Measurements from ENCODE around the gene CEBPZOS. TPM values are rescaled to one million over a fixed set of nuclear protein-coding genes. Genes with fewer than 3 reads are reported as not detected.
A peak's percentile ranks its signal among the peaks of the same experiment; 100 is the strongest.

CEBPZOS gene
- total RNA-seq, 4 donors from 2014 or later: 16.3 to 33.6 (median 20.1) TPM

DNA sequence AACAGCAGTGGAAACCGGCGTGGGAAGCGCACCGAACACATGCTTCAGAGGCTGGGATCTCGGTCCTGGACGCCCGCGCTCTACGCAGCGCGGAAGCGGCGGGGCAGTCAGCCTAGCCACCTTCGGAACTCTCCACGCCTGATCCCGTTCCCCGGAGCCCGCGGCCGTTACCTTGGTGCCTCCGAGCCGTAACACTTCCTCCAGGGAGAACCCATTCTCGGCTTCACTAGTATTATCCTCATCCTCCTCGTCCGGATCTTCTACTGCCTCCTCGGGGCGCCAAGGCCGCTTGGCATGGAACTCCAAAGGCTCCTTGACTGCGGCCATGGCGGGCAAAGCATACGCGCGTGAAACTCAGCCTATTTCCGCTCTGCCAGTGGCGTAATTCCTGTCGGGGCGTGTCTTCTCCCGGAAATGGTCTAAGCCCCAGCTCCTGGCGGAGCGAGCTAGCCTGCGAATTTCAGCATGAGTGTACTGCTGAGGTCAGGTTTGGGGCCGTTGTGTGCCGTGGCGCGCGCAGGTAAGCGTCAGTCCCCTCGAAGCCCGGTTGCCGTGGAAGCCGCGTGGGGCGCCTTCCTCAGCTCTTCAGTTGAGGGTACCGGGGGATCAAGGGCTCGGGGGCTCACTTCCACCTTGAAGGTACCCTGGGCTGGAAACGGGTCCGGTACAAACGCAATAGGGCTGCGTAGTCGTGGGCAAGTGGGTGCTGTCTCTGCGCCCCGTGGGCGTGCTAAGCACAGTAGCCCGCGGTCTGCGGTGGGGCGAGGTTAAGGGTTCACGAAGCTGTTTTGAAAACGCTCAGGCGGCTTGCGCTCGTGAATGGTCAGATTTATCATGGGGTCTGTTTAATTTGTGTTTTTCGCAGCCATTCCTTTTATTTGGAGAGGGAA is 35.2 kb downstream of the CEBPZOS start, which contains the start of the genes CEBPZ and NDUFAF7:
CEBPZ (minus strand) TSS at position 356 of the 890 bp plus-strand sequence; CDS start at position 327, 29 bp downstream.
NDUFAF7 (plus strand) TSS at position 418 of the 890 bp plus-strand sequence; CDS start at position 466, 48 bp downstream.
- Histone ChIP-seq H3K27ac (peak within 1 kb of the TSS; percentile 93), H3K36me3 (peaks cover 14% of the 10 kb centered on the region), H3K27me3 (no peaks in the 10 kb centered on the region), H3K9me3 (no peaks in the 10 kb centered on the region), H3K4me1 (peaks cover 36% of the 10 kb centered on the region), H3K4me3 (peak within 1 kb of the TSS; percentile 81)
- peak; percentile 95 to 96 for DNase-seq (ENCODE audit: low spot score in 2 of 2)
- under 1% methylated on average over 73 of the region's 73 CpGs for WGBS
- TF ChIP-seq POLR2A (IDR thresholded peaks at IDR 0.05) (peak in 1 of 2 donors; percentile 78), EP300 (IDR thresholded peaks at IDR 0.05) (no peak), POLR2AphosphoS5 (IDR thresholded peaks at IDR 0.05) (peak; percentile 88 to 92 (median 89))
- TF ChIP-seq, protein P1, sequence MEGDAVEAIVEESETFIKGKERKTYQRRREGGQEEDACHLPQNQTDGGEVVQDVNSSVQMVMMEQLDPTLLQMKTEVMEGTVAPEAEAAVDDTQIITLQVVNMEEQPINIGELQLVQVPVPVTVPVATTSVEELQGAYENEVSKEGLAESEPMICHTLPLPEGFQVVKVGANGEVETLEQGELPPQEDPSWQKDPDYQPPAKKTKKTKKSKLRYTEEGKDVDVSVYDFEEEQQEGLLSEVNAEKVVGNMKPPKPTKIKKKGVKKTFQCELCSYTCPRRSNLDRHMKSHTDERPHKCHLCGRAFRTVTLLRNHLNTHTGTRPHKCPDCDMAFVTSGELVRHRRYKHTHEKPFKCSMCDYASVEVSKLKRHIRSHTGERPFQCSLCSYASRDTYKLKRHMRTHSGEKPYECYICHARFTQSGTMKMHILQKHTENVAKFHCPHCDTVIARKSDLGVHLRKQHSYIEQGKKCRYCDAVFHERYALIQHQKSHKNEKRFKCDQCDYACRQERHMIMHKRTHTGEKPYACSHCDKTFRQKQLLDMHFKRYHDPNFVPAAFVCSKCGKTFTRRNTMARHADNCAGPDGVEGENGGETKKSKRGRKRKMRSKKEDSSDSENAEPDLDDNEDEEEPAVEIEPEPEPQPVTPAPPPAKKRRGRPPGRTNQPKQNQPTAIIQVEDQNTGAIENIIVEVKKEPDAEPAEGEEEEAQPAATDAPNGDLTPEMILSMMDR (IDR thresholded peaks at IDR 0.05): no peak

DNA sequence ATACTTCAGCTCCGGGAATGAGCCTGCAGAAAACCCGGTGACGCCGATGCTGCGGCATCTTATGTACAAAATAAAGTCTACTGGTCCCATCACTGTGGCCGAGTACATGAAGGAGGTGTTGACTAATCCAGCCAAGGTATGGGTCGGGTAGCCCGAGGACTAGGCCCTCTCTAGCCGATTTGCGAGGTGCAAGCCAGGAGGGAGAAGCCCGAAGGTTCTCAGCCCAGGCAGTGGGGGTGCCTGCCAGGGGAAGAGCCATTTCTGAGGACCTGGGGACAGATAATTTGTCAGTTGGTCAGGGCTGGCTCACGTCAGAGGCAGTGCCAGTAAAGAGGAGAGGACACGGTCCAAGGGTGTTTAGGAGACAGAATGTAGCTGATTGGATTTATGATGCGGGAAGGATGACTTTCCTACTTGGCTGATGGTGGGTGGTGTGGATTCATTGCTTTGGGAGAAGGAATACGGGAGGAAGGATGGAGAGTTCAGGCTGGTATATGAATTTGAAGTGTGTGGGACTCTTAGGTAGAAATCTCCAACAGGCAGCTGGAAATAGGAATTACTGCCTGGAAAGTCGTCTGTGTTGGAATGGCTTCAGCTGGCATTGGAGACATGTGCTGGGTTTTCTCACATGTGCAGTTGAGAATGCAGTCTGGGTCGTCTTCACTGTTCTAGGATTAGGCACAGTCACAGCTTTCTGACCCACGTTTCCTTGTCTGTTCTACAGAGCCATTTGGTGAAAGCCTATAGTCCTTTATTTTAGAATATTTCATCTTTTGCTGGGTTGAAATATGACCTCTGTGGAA is 36.0 kb downstream of the CEBPZOS start:
- Histone ChIP-seq H3K27ac (peak overlapping the region; percentile 93), H3K9me3 (no peaks in the 10 kb centered on the region), H3K36me3 (peaks cover 20% of the 10 kb centered on the region), H3K4me3 (peak overlapping the region; percentile 81), H3K27me3 (no peaks in the 10 kb centered on the region), H3K4me1 (peaks cover 34% of the 10 kb centered on the region)
- 11% methylated on average over 17 of the region's 18 CpGs for WGBS
- TF ChIP-seq EP300 (IDR thresholded peaks at IDR 0.05): no peak
- no peak for TF ChIP-seq POLR2AphosphoS5 (IDR thresholded peaks at IDR 0.05)
- TF ChIP-seq, protein P1 (IDR thresholded peaks at IDR 0.05): no peak
- no peak for TF ChIP-seq POLR2A (IDR thresholded peaks at IDR 0.05)
- peak in 1 of 2 donors; percentile 58 for DNase-seq (ENCODE audit: low spot score in 2 of 2)

DNA sequence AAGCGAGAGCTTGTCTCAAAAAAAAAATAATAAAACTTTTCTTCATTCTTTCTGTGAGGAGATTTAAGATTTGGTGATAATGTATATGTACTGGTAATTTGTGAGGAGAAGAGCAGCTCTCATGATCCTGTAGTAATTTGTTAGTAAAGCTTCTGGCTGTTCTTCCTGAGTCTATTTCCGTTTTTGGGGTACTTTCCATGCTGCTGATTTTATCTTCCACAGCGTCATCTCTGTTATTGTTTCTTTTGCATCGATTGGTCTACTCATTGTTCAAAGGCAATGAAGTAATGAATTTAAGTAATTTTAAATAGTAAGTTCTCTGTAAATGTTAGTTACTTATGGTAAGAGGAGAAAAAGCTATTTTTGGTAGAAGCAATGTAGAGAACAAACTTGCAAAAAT is 47.1 kb downstream of the CEBPZOS start:
- H3K27me3 ChIP-seq: no peaks in the 10 kb centered on the region
- H3K4me3 ChIP-seq: no peak overlapping the region
- H3K36me3 ChIP-seq: peaks cover 76% of the 10 kb centered on the region
- DNase-seq (ENCODE audit: low spot score in 2 of 2): no peak
- no peaks in the 10 kb centered on the region for H3K4me1 ChIP-seq
- TF ChIP-seq POLR2A (IDR thresholded peaks at IDR 0.05): no peak
- TF ChIP-seq, protein P1 (IDR thresholded peaks at IDR 0.05): no peak
- no peak for TF ChIP-seq POLR2AphosphoS5 (IDR thresholded peaks at IDR 0.05)
- TF ChIP-seq EP300 (IDR thresholded peaks at IDR 0.05): no peak
- no peaks in the 10 kb centered on the region for H3K9me3 ChIP-seq
- no peak overlapping the region for H3K27ac ChIP-seq
- WGBS: 83% methylated on average over 4 of the region's 4 CpGs

DNA sequence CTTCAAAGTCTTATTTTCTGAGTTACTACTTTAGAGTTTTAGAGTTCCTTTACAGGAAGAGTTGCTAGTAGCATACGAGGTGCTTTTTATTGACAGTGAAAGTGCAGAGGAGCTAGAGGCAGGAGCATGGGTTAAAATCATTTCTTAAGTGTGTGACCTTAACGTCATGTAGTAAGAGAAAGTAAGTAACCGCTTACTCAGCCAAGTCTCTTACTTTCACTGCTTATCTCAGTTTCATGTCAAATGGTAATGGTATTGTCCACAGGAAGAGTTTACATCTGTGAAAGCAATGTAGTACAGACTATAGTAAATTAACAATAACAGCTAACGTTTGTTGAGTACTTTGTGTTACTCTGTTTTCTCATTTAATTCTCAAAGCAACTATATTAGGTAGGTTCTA is 47.7 kb downstream of the CEBPZOS start:
- Histone ChIP-seq H3K9me3 (no peaks in the 10 kb centered on the region), H3K36me3 (peaks cover 80% of the 10 kb centered on the region), H3K4me1 (no peaks in the 10 kb centered on the region), H3K27ac (no peak overlapping the region), H3K27me3 (no peaks in the 10 kb centered on the region), H3K4me3 (no peak overlapping the region)
- 79% methylated on average over 4 of the region's 4 CpGs for WGBS
- DNase-seq (ENCODE audit: low spot score in 2 of 2): no peak
- no peak for TF ChIP-seq POLR2AphosphoS5 (IDR thresholded peaks at IDR 0.05)
- TF ChIP-seq, protein P1 (IDR thresholded peaks at IDR 0.05): no peak
- no peak for TF ChIP-seq POLR2A (IDR thresholded peaks at IDR 0.05)
- no peak for TF ChIP-seq EP300 (IDR thresholded peaks at IDR 0.05)

Measured in suprapubic skin (tissue), 4 donors.